Fibroblast of skin of scalp (primary cell): Measurements from ENCODE around the gene C1QTNF1.
"Not testable (repeated sequence)": the region's sequence is repeated elsewhere in the genome, so short reads cannot be mapped to it uniquely, and the experiment has no call there.

Source experiments
- DNase-seq: peaks from one replicate; pipeline ENCODE4 v3.0.0-alpha.2; 2013

C1QTNF1 gene

GRCh38 chr17:79005063-79005861, 18.7 kb upstream of the C1QTNF1 start:
- DNase-seq, result no peak

GRCh38 chr17:79006046-79006445, 17.9 kb upstream of the C1QTNF1 start:
- DNase-seq, result no peak

DNA sequence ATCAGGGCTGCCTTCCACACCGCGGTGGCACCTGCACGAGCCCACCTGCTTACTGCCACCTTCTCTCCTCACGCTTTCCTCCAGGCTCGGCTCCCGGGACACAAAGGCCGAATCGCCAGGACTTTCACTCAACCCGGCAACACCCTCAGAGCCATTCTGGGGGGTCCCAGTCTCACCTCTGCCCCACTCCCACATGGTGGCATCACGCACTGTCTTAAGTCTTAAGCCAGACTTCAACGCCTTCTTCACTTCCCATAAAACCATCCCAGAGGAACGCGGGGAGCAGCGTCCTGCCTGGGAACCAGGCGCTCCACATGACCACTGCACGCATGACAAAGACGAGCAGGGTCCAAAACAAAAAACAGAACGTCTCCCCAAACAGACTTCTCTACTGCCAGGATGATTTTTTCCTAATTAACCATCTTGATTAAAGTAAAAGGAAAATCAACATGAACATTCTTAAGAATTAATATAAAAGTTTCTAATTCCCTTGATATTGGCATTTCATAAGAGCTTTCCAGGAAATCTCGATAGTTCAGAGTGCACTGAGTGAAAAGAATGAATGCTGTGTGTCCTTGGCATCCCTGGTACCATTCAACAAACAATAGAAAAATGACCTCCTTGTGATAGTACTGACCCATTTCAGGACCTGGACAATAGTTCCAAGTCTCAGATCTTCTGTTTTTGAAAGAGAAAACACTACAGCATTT, 17.0 kb upstream of the C1QTNF1 start:
- DNase-seq, result no peak

DNA sequence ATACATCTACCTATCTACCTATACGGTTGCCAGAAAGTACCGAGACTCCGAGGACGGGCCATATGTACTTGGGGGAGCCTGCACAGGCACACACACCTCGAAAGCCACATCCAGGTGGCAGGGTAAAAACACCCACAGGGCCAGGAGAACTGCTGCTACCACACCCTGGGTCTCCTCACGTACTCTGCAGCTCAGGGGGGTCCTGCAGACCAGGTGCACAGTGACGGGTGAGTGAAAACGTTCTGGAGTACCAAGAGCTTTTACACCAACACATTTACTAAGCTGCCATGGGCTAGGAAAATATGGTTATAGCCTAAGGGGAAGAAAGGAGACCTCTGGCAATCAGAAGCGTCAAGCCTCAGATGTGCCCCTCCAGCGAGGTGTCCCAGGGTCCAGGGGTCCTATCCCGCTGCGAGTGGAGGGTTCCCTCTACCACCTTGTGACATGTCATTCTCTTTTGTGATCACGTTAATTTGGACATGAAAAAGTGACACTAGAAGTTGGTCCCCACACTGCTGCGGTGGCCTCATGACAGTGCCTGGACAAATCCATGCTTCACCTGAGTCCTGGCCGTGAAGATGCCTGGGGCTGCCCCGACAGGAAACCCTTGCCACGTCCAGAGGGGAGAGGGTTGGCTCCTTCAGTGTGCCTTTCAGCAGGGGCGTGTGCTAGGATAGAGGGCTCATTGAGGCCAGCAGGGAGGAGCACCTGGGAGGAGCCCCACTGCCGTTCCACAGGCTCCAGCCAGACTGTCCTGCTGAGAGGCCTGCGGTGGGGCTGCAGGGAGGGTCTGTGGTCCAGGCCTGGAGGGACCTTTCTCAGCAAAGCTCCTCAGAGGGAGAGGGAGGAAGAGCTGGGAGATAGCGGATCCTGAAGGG, 16.2 kb upstream of the C1QTNF1 start:
- no peak for DNase-seq

DNA sequence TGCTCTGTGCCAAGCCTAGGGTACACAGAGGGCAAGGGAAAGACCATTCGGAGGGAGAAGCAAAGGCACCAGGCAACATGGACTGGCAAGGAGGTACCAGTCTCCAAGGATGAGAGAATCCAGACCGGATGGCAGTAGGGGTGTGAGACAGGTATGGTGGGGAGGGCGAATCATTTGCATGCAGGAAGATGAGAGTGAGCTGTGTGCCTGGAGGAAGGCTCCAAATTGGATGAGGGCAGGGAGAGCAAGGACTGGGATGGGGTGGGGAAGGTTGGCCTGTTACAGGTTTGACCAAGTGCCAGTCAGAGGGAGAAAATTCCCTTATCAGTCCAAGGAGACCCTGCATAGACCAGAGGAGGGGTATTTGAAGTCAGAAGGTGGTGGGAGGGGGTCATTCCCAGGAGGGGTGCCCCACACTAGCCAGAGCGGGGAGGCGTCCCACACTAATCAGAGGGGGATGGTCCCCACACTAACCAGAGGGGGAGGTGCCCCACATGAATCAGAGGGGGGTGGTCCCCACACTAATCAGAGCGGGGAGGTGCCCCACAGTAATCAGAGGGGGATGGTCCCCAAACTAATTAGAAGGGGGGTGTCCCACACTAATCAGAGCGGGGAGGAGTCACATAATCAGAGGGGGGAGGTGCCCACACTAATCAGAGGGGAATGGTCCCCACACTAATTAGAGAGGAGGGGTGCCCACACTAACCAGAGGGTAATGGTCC, 15.1 kb upstream of the C1QTNF1 start:
- DNase-seq, result no peak

- peak; percentile 87 for DNase-seq
Measured at GRCh38 chr17:79009397-79010303, 14.3 kb upstream of the C1QTNF1 start, which contains the start of gene CANT1. TSS of gene CANT1 (minus strand) at chr17:79009764. CDS start at chr17:78997622, 12,142 bp downstream.

DNA sequence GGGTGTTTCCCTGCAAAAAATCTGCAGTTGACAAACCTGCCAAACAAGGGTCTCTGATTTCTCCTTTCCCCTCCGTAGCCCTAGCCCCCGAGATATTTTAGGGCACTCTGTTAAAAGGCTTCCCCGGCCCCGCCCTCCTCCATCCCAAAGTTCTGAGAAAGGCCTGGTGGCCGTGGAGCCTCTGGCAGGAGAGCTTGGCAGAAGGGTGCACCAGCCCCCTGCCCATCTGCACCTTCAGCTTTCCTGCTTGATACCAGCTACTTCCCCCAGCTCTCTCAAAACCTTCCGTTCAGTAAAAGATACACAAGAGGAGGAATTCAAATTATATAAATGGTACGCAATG, 13.7 kb upstream of the C1QTNF1 start:
- no peak for DNase-seq

DNA sequence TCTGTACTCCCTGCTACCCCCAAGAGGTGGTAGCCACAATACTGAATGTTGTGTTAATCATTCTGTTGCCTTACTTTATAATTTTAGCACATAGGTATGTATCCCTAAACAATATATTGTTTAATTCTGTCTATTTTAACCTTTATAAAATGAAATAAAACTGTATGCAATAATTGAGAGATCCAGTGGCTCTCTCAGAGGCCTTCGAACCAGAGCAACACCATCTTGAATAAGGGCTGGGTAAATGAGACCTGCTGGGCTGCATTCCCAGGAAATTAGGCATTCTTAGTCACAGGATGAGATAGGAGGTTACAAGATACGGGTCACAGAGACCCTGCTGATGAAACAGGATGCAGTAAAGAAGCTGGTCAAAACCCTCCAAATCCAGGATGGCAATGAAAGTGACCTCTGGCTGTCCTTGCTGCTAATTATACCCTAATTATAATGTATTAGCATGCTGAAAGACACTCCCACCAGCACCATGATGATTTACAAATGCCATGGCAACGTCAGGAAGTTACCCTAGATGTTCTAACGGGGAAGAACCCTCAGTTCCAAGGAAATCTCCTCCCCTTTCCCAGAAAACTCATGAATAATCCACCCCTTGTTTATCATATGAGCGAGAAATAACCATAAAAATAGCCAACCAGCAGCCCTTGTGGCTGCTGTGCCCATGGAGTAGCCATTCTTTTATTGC, 12.4 kb upstream of the C1QTNF1 start:
- DNase-seq, result peak; percentile 46

- no peak for DNase-seq
Measured at GRCh38 chr17:79012563-79013134, 11.3 kb upstream of the C1QTNF1 start.

GRCh38 chr17:79014158-79014758, 9.7 kb upstream of the C1QTNF1 start:
- no peak for DNase-seq

DNA sequence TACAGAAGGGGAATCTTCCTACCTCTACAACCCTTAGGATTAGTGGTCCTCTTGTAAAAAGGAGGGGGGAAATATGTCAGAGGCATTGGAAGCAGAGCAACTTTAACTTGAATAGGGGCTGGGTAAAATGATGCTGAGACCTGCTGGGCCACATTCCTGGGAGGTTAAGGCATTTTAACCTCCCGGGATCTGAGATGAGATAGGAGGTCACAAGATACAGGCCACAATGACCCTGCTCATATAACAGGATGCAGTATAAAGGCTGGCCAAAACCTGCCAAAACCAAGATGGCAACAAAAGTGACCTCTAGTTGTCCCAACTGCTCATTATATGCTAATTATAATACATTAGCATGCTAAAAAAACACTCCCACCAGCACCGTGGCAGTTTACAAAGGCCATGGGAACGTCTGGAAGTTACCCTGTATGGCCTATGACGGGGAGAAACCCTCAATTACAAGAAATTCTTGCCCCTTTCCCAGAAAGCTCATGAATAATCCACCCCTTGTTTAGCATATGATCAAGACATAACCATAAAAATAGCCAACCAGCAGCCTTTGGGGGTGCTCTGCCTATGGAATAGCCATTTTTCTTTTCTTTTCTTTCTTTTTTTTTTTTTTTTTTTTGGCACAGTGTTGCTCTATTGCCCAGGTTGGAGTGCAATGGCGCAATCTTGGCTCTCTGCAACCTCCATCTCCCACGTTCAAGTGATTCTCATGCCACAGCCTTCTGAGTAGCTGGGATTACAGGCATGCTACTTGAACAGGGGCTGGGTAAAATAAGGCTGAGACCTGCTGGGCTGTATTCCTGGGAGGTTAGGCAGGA, 6.2 kb upstream of the C1QTNF1 start:
- no peak for DNase-seq

DNA sequence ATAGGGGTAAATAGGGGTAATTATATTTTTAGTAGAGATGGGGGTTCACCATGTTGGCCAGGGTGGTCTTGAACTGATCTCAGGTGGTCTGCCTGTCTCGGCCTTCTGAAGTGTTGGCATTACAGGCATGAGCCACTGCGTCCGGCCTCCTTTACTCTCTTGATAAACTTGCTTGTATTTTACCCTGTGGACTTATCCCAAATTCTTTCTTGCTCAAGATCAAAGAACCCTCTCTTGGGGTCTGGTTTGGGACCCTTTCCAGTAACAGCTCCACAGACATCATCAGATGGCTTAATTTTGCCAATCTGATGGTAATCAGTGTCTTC, 5.6 kb upstream of the C1QTNF1 start:
- no peak for DNase-seq

- DNase-seq, result no peak
Measured at GRCh38 chr17:79019261-79019631, 4.7 kb upstream of the C1QTNF1 start.

- DNase-seq, result peak; percentile 77
Measured at GRCh38 chr17:79019632-79020584, 4.1 kb upstream of the C1QTNF1 start.

- DNase-seq, result no peak
Measured at GRCh38 chr17:79020631-79021301, 3.2 kb upstream of the C1QTNF1 start.

DNA sequence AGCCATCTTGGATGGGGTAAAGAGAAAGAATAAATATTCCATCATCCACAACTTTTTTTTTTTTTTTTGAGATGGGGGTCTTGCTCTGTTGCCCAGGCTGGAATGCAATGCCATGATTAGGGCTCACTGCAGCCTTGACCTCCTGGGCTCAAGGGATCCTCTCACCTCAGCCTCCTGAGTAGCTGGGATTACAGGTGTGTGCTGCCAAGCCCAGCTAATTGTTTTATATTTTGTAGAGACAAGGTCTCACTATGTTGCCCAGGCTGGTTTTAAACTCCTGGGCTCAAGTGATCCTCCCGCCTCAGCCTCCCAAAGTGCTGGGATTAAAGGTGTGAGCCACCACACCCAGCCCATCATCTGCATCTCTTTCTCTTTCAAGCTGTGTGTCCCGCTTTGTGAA, 2.0 kb upstream of the C1QTNF1 start:
- DNase-seq, result not testable (repeated sequence)

DNA sequence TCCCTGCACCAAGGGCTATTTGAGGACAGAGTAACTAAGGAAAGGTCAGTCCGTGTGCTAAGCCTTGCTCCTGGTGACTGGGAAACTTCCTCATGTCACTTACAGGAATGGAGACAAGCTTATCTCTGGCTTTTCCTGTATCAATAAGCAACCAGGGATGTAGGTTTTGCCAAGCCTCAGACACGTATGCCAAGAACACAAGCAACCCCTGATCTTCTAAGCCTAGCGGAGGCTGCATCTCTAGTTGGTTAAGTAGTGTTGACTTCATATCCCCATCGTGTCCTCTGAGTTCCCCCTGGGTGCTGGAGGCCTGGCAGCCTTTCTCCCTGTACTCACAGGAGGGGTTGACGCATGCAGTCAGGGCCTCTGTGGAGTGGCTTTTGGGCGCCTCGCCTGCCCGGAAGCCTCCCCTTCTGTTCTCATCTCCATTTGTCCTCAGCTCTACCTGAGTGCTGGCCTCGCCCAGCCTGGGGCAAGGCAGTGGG, 1.4 kb upstream of the C1QTNF1 start:
- DNase-seq, result no peak
